GM18519 (cell line): ENCODE results near the gene TMEM63A.
"Not testable (repeated sequence)": the region's sequence is repeated elsewhere in the genome, so short reads cannot be mapped to it uniquely, and the experiment has no call there.

ENCODE experiments used
- ATAC-seq: cut with Tn5 transposase; IDR thresholded peaks from one replicate; pipeline ENCODE4 v1.9.1; 2021; ENCODE audit warnings: mild to moderate bottlenecking, moderate library complexity; ENCODE audit not compliant: unreplicated experiment, low FRiP score

TMEM63A gene

GRCh38 chr1:225881959-225882693 is at the start of gene TMEM63A:
Gene TMEM63A (minus strand): TSS chr1:225882380. CDS start chr1:225877580, 4,800 bp downstream.
- peak; percentile 55 for ATAC-seq

- no peak for ATAC-seq
Observed at GRCh38 chr1:225931270-225932136, 49.3 kb upstream of the TMEM63A start.

DNA sequence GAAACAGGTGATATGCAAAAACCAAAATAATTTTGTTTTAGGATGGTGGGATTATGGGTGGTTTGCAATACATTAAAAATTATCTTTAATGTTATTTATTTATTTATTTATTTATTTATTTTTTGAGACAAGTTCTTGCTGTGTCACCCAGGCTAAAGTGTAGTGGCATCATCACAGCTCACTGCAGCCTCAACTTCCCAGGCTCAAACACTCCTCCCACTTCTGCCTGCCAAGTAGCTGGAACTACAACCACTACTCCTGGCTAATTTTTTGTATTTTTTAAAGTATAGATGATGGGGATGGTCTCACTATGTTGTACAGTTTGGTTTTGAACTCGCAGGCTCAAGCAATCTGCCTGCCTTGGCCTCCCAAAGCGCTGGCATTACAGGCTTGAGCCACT is 48.4 kb upstream of the TMEM63A start:
- ATAC-seq = no peak

- ATAC-seq = not testable (repeated sequence)
Observed at GRCh38 chr1:225929462-225929861, 47.3 kb upstream of the TMEM63A start.

DNA sequence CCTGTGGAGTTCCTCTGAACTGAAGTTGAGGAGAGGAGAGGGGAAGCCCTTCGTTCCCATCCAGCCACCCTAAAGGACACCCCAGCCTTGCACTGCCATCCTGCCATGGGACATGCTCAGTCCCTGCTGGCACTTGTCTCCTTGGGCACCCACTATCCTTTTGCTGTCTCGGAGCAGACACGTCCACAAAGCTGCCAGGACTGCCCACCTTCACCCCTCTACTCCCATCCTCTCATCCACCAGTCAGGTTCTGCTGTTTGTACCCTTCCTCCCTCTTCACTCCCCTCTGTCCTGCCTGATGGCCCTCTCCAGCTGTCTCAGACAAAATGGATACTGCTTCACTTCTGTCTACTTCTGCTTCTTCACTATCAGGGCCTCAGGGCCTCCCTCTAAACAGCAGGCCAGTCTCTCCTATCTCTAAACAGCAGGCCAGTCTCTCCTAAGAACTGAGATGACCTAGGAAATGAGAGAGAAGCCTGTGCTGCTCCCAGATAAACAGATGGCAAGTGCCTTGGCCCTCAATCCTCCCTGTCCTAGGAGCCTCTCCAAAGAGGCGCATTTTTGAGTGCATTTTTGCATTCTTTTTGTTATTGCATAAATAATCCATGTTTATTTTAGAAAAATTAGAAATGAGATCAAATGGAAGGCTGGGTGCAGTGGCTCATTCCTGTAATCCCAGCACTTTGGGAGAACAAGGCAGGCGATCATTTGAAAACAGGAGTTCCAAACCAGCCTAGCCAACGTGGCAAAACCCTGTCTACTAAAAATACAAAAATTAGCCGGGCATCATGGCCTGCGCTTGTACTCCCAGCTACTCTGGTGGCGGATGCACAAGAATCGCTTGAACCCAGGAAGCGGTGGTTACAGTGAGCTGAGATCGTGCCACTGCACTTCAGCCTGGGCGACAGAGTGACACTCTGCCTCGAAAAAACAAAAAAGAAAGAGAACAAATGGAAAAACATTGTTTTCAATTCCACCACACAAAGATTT is 46.3 kb upstream of the TMEM63A start:
- no peak for ATAC-seq

GRCh38 chr1:225926551-225927113 is 44.5 kb upstream of the TMEM63A start:
- no peak for ATAC-seq

DNA sequence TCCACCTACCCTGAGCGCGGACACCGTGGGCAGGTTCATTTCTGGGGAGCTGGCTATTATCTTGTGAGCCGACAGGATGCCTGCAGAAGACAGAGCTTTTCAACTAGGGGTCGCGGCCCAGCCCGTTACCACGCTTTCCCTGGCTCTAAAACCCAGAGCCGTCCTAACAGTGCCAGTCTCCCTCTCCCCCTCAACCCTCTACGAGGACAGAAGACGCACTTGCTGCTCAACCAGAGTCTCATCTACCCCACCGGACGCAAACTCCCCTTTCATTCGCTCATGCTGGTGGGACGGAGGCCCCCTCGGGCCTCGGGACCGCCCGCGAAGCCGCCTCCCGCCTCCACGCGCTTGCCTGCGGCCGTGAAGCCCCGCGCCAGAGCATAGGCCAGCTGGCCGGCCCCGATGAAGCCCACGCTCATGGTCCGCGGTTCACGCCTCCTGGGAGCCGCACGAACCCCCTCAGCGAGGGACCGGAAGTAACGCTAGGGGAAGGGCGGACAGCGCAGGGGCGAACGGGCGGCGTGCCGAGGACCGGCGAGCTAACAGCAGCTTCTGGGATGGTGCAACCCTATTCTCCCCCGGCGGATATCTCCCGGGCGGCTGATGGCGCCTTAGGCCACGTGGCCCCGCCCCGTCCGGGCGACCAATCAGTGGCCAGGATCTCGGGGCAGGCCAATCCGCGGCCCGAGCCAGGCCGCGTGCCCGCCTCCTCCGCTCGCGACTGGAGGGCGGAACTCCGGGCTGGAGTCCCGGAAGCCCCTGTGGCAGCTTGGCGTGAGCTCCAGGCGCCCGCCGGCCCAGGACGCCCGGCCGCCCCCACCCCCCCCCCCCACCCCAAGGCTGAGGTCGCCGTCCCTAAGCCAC is 41.7 kb upstream of the TMEM63A start, which contains the start of gene PYCR2:
Gene PYCR2 (minus strand): TSS at position 559 of the 864 bp plus-strand sequence. CDS start 140 bp downstream, at position 419.
- ATAC-seq = peak; percentile 96

- peak; percentile 1 for ATAC-seq
Observed at GRCh38 chr1:225923381-225923691, 41.2 kb upstream of the TMEM63A start.

GRCh38 chr1:225921734-225922709 is 39.8 kb upstream of the TMEM63A start:
- ATAC-seq = no peak

- no peak for ATAC-seq
Observed at GRCh38 chr1:225919906-225920305, 37.7 kb upstream of the TMEM63A start.

DNA sequence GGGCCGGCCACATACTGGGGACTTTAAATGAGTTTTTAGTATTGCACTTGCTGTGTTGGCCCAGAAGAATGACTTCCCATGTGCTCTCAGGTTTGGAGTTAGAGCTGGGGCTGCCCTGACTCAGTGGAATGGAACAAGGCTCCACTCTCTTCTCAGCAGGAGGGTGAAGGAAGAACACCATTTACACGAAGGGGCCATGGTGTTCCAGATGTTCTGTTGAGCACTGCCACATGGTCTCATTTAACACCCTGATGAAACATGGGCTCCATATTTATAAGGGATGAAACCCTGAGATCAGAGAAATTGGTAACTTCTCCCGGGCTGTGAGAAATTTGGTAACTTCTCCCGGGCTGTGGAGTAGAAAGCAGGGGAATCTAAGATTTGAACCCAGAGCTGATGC is 36.1 kb upstream of the TMEM63A start:
- no peak for ATAC-seq

DNA sequence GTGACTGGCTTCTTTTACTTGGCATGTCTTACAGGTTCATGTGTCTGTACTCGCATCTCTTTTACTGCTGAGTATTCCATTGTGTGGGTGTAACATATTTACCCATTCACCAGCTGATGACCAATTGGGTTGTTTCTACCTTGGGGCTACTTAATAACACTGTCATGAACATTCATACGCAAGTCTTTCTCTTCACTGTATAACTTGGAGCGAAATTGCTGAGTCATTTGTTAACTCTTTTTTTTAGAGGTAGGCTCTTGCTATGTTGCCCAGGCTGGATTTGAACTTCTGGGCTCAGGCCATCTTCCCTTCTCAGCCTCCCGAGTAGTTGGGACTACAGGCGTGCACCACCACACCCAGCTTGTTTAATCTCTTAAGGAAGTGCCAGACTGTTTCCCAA is 35.4 kb upstream of the TMEM63A start:
- ATAC-seq = no peak

DNA sequence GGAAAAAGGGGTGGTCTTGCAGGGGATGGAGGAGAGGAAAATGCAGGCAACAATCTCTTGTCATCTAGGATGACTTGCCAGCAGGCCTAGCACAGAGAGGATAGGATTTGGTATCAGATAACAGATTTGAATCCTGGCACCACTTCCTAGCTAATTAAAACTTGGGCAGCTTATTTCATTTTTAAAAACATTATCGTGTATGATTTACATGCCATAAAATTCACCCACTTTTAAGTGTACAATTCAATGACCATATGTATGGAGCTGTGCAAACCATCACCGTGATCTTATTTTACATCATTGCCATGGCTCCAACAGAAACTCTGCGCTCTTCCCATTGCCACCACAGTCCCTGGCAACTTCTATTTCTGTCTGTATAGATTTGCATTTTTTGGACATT is 34.9 kb upstream of the TMEM63A start:
- ATAC-seq = no peak

- no peak for ATAC-seq
Observed at GRCh38 chr1:225915538-225915991, 33.4 kb upstream of the TMEM63A start.

DNA sequence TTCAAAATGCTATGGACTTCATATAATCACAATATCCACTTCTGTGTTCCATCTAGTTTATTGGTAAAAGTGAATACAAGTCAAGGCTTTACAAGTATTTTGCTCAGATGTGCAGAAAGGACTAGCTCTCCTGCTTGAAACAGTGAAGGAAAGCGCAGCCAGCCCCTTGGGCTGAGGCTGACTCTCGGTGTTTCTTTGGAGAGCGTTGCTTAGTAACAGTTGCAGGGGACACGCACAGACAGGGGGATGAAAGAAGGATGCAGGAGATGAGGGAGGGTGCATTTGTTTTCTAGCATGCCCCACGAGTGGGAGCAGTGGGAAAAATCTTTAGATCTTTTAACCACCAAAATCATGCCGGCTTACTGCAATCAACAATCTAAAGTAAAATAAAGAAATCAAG is 32.8 kb upstream of the TMEM63A start:
- no peak for ATAC-seq

DNA sequence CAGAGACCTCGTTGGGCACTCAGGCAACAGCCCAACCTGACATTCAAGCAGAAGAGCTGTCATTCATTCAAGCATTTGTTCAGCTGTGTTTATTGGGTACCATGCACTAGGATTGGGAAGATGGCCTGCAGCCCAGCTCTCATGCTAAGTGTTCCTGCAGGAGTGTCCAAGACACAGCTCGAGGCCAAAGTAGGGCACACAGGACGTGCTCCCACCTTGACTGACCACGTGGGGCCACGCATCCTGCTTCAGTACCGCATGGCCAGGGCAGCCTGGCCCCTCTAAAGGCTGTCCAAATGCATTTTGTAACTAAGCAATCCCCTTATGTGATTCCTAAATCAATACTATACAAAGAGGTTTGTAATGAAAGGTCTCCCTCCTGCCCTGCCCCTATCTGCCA is 32.2 kb upstream of the TMEM63A start:
- ATAC-seq = no peak

DNA sequence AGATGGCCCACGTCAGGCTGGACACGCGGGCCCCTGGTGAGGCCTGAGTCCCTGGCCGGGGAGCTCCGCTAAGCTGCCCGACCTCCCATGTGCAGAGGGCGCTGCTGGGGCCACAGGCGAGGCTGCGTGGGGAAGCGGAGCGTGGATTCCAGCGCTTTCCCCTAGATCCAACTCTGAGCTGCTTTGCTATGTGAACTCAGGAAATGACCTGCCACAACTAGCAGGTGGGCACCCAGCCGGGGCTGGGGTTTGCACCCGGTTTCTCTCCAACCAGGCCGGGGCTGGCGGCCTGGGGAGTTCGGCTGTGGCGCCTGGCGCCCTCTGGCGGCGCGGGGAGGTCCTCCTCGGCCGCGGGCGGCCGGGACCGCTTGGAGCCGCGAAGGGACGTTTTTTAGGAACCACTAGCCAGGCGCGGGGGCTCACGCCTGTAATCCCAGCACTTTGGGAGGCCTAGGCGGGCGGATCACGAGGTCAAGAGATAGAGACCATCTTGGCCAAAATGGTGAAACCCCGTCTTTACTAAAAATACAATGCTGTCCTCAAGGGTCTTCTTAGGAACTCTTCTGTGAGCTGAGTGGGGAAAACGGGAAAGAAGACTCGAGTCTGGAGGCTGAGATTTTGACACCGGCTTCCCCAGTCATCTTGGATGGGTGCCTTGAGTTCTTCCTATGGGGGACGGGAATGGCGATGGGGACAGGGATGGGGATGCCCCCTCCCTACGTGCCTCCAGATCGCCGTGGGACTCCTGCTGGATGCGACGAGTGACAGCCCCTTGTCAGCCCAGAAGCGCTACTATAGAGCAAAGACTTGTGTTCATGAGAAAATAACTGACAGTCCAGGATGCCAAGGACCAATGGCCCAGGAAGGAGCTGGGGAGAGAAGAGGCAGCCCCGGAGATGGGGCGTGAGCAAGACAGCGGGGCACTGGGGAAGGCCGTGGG is 29.3 kb upstream of the TMEM63A start:
- ATAC-seq = peak; percentile 59
